IMR-90 (cell line): ENCODE data around the gene GARS1. TPM values are rescaled to one million over a fixed set of nuclear protein-coding genes. Genes with fewer than 3 reads are reported as not detected.

Experiments
- ATAC-seq: fragments of 200-7000 bp; cut with Tn5 transposase; 2 replicates; pipeline ENCODE4 v1.9.1; 2020; ENCODE audit warnings: low read depth, mild to moderate bottlenecking, moderate library complexity
- BruUV-seq: library from RNA; stranded (reverse); fragments of 400-500 nt; replicated peaks from 2 replicates; lab custom pipeline; 2021; lab: Mats Ljungman, UMichigan
- CTCF ChIA-PET: fragments of 300-600 bp; formaldehyde crosslinking; extraction: SDS; loops from one replicate; lab custom pipeline; 2021; ENCODE audit warnings: antibody characterized with exemption; lab: Yijun Ruan, JAX
- POLR2A ChIA-PET: fragments of 300-600 bp; sonication (Branson Sonifier 250); formaldehyde crosslinking; loops from one replicate; lab custom pipeline; 2022; ENCODE audit warnings: antibody characterized with exemption; ENCODE audit not compliant: unreplicated experiment; lab: Charles Lee
- DNase-seq: peaks from one replicate; pipeline ENCODE4 v3.0.0; 2013
- H2AFZ ChIP-seq: replicated peaks from 2 replicates; pipeline ENCODE3; 2013; ENCODE audit warnings: low read length, mild to moderate bottlenecking; ENCODE audit not compliant: poor library complexity
- H2AK5ac ChIP-seq: 2 replicates; pipeline ENCODE4 v1.6.1; 2013; ENCODE audit warnings: low read depth, low read length, inconsistent platforms
- H2AK9ac ChIP-seq: replicated peaks from 2 replicates; pipeline ENCODE3; 2013; ENCODE audit warnings: mild to moderate bottlenecking, low read depth, low read length, moderate library complexity; ENCODE audit not compliant: poor library complexity
- H2BK120ac ChIP-seq: 2 replicates; pipeline ENCODE4 v1.6.1; 2013; ENCODE audit warnings: low read depth, low read length, inconsistent platforms
- H2BK15ac ChIP-seq: 3 replicates; pipeline ENCODE4 v1.6.1; 2013; ENCODE audit warnings: low read depth, low read length, inconsistent platforms
- H2BK20ac ChIP-seq: 2 replicates; pipeline ENCODE4 v1.6.1; 2013; ENCODE audit warnings: low read depth, mild to moderate bottlenecking, inconsistent platforms, low read length, moderate library complexity
- H2BK5ac ChIP-seq: 2 replicates; pipeline ENCODE4 v1.6.1; 2013; ENCODE audit warnings: mild to moderate bottlenecking, low read depth, low read length, inconsistent platforms; ENCODE audit not compliant: poor library complexity, severe bottlenecking
- H3K14ac ChIP-seq: replicated peaks from 2 replicates; pipeline ENCODE4 v1.6.1; 2013; ENCODE audit warnings: low read depth, low read length, inconsistent platforms
- H3K18ac ChIP-seq: 2 replicates; pipeline ENCODE4 v1.6.1; 2013; ENCODE audit warnings: low read depth, low read length, control low read depth
- H3K23ac ChIP-seq: 2 replicates; pipeline ENCODE4 v1.6.1; 2013; ENCODE audit warnings: low read depth, low read length, inconsistent platforms
- H3K27ac ChIP-seq: 2 replicates; pipeline ENCODE4 v1.5.1; 2013; ENCODE audit warnings: mild to moderate bottlenecking, control low read depth, low read length; ENCODE audit not compliant: insufficient read depth
- H3K27me3 ChIP-seq: 2 replicates; pipeline ENCODE4 v1.6.1; 2013; ENCODE audit warnings: low read length; ENCODE audit not compliant: control insufficient read depth, insufficient read depth
- H3K36me3 ChIP-seq: 2 replicates; pipeline ENCODE4 v1.6.1; 2013; ENCODE audit warnings: low read length, mixed read lengths; ENCODE audit not compliant: control insufficient read depth, insufficient read depth
- H3K4ac ChIP-seq: 2 replicates; pipeline ENCODE4 v1.6.1; 2013; ENCODE audit warnings: low read depth, low read length, inconsistent platforms
- H3K4me1 ChIP-seq: 2 replicates; pipeline ENCODE4 v1.6.1; 2013; ENCODE audit warnings: low read length, mixed read lengths; ENCODE audit not compliant: control insufficient read depth, insufficient read depth
- H3K4me2 ChIP-seq: 2 replicates; pipeline ENCODE4 v1.6.1; 2013; ENCODE audit warnings: low read depth, mild to moderate bottlenecking, control low read depth, low read length, moderate library complexity
- H3K4me3 ChIP-seq: 2 replicates; pipeline ENCODE4 v1.5.1; 2013; ENCODE audit warnings: low read depth, mild to moderate bottlenecking, control low read depth, low read length, moderate library complexity; ENCODE audit not compliant: insufficient read depth
- H3K56ac ChIP-seq: 2 replicates; pipeline ENCODE4 v1.6.1; 2013; ENCODE audit warnings: low read length, inconsistent platforms; ENCODE audit not compliant: insufficient read depth; ENCODE audit errors: extremely low read depth
- H3K79me1 ChIP-seq, 2 experiments: 2 replicates each; pipeline ENCODE4 v1.6.1; 2013; ENCODE audit warnings: low read length in 2 of 2, inconsistent platforms in 1 of 2, low read depth in 1 of 2
- H3K9ac ChIP-seq: 2 replicates; pipeline ENCODE4 v1.6.1; 2013; ENCODE audit warnings: low read depth, low read length, control low read depth
- H3K9me1 ChIP-seq: 2 replicates; pipeline ENCODE4 v1.6.1; 2013; ENCODE audit warnings: low read length, inconsistent platforms; ENCODE audit not compliant: insufficient read depth
- H3K9me3 ChIP-seq: 2 replicates; pipeline ENCODE4 v1.6.1; 2013; ENCODE audit warnings: low read length; ENCODE audit not compliant: control insufficient read depth, insufficient read depth
- H4K20me1 ChIP-seq: 2 replicates; pipeline ENCODE4 v1.6.1; 2013; ENCODE audit warnings: low read length, inconsistent platforms; ENCODE audit not compliant: insufficient read depth
- H4K5ac ChIP-seq: 2 replicates; pipeline ENCODE4 v1.6.1; 2013; ENCODE audit warnings: mild to moderate bottlenecking, low read depth, low read length, control low read depth
- H4K8ac ChIP-seq, 2 experiments: 2 replicates each; pipeline ENCODE4 v1.6.1; 2013; ENCODE audit warnings: low read depth in 2 of 2, low read length in 2 of 2, control low read depth in 1 of 2, inconsistent platforms in 1 of 2
- H4K91ac ChIP-seq: 2 replicates; pipeline ENCODE4 v1.6.1; 2013; ENCODE audit warnings: low read depth, low read length, inconsistent platforms; ENCODE audit not compliant: insufficient read depth
- BHLHE40 ChIP-seq: fragments of 150-350 bp; IDR thresholded peaks from 2 replicates; pipeline ENCODE4 v1.6.1; 2016; ENCODE audit warnings: mild to moderate bottlenecking, low read depth, low read length
- CEBPB ChIP-seq: IDR thresholded peaks from 2 replicates; pipeline ENCODE4 v1.6.1; 2012; ENCODE audit warnings: low read depth, low read length, improper control_type of control experiment
- CHD1 ChIP-seq: IDR thresholded peaks from 2 replicates; pipeline ENCODE4 v1.6.1; 2012; ENCODE audit warnings: low read depth, low read length, improper control_type of control experiment
- CTCF ChIP-seq: conservative IDR thresholded peaks from 2 replicates; pipeline ENCODE4 v1.5.1; 2012; ENCODE audit warnings: mild to moderate bottlenecking, low read depth, low read length, improper control_type of control experiment
- ELK1 ChIP-seq: fragments of 150-350 bp; IDR thresholded peaks from 2 replicates; pipeline ENCODE4 v1.6.1; 2016; ENCODE audit warnings: low read depth, mild to moderate bottlenecking, low read length, moderate library complexity, borderline replicate concordance
- FOS ChIP-seq: fragments of 150-350 bp; IDR thresholded peaks from 2 replicates; pipeline ENCODE4 v1.6.1; 2016; ENCODE audit warnings: low read depth, low read length
- MAFK ChIP-seq: IDR thresholded peaks from 2 replicates; pipeline ENCODE4 v1.6.1; 2012; ENCODE audit warnings: low read depth, low read length, improper control_type of control experiment
- MAZ ChIP-seq: IDR thresholded peaks from 2 replicates; pipeline ENCODE4 v1.6.1; 2012; ENCODE audit warnings: low read depth, mild to moderate bottlenecking, low read length, improper control_type of control experiment, moderate library complexity, borderline replicate concordance
- MXI1 ChIP-seq: IDR thresholded peaks from 2 replicates; pipeline ENCODE4 v1.6.1; 2012; ENCODE audit warnings: low read depth, mild to moderate bottlenecking, low read length, moderate library complexity, borderline replicate concordance
- NFE2L2 ChIP-seq: fragments of 150-350 bp; IDR thresholded peaks from 2 replicates; pipeline ENCODE4 v1.6.1; 2016; ENCODE audit warnings: low read depth, mild to moderate bottlenecking, low read length
- POLR2A ChIP-seq: IDR thresholded peaks from 2 replicates; pipeline ENCODE4 v1.6.1; 2012; ENCODE audit warnings: mild to moderate bottlenecking, low read depth, low read length
- RAD21 ChIP-seq: IDR thresholded peaks from 2 replicates; pipeline ENCODE4 v1.6.1; 2012; ENCODE audit warnings: low read length, improper control_type of control experiment
- RCOR1 ChIP-seq: IDR thresholded peaks from 2 replicates; pipeline ENCODE4 v1.6.1; 2012; ENCODE audit warnings: mild to moderate bottlenecking, low read length, improper control_type of control experiment; ENCODE audit not compliant: insufficient replicate concordance
- RFX5 ChIP-seq: IDR thresholded peaks from 2 replicates; pipeline ENCODE4 v1.8.0; 2012; ENCODE audit warnings: low read depth, mild to moderate bottlenecking, low read length, moderate library complexity
- SMC3 ChIP-seq: fragments of 150-350 bp; IDR thresholded peaks from 2 replicates; pipeline ENCODE4 v1.6.1; 2016; ENCODE audit warnings: low read depth, mild to moderate bottlenecking, antibody characterized with exemption, low read length, moderate library complexity
- USF2 ChIP-seq: fragments of 150-350 bp; IDR thresholded peaks from 2 replicates; pipeline ENCODE4 v1.6.1; 2017; ENCODE audit warnings: mild to moderate bottlenecking, antibody characterized with exemption, low read length, low read depth
- WGBS, 2 experiments: methylation state at CpG; one replicate each; pipeline versions ENCODE4 v1.1.5 to v1.1.7; 2013; ENCODE audit warnings: missing lambda C conversion rate in 2 of 2; ENCODE audit not compliant: insufficient read length in 1 of 2; ENCODE audit errors: extremely low coverage in 2 of 2; 5-methylcytosine and 5-hydroxymethylcytosine counted together
- dilution Hi-C: fragments of 300-500 bp; cut with HindIII; formaldehyde crosslinking; loops from one replicate; pipeline ENCODE4 v1.14.3; 2018; ENCODE audit warnings: low sequenced_read_pairs; ENCODE audit not compliant: unreplicated experiment
- in situ Hi-C: fragments of 300-500 bp; cut with MboI; formaldehyde crosslinking; loops from 3 replicates; pipeline ENCODE4 v1.14.3; 2019; ENCODE audit warnings: low sequenced_read_pairs, inconsistent platforms, mixed read lengths
- intact Hi-C: fragments of 100-400 bp; cut with micrococcal nuclease; formaldehyde crosslinking; loops from 2 replicates; pipeline ENCODE4 v1.10.0; 2022
- polyA plus RNA-seq, 3 experiments: library from polyadenylated mRNA; depleted of rRNA; stranded (reverse); fragments of >200 nt; gene quantifications; 2 replicates each; pipeline ENCODE4 v1.2.3, GENCODE V29; 2012; ENCODE audit warnings: low replicate concordance in 1 of 3
- total RNA-seq: library from RNA; depleted of rRNA; stranded (reverse); fragments of >200 nt; gene quantifications from 2 replicates; pipeline ENCODE4 v1.2.3, GENCODE V29; 2012

Gene GARS1
- total and polyA plus RNA-seq, 2 of the 4 experiments (the other 2 are of a cell fraction), result 105 to 551 TPM

- H2AK5ac ChIP-seq, result no peak overlapping the region
- no peak overlapping the region for H2BK15ac ChIP-seq
- dilution Hi-C loops, result no loop called here
- no peaks in the 10 kb centered on the region for H3K9me3 ChIP-seq
- no peak overlapping the region for H4K91ac ChIP-seq
- no peak overlapping the region for H3K56ac ChIP-seq
- ATAC-seq, result peak; percentile 59
- POLR2A ChIA-PET, result no interaction called here
- no peak overlapping the region for H4K5ac ChIP-seq
- no peak overlapping the region for H2BK120ac ChIP-seq
- H3K18ac ChIP-seq, result no peak overlapping the region
- in situ Hi-C loops, result no loop called here
- peaks cover 4% of the 10 kb centered on the region; the same call in 1 of the 2 replicates for H3K9me1 ChIP-seq
- BruUV-seq, result no TSS peak
- H3K36me3 ChIP-seq, result peaks cover 58% of the 10 kb centered on the region
- no peak overlapping the region for H3K4me3 ChIP-seq
- DNase-seq, result peak; percentile 81
- H3K4me1 ChIP-seq, result peaks cover 2% of the 10 kb centered on the region; the same call in 1 of the 2 replicates
- H4K8ac ChIP-seq, result no peak overlapping the region
- 100% methylated on average over 1 of the region's 6 CpGs; no CpG with 5 or more reads in 1 of the 2 experiments for WGBS, 2 experiments
- no peak overlapping the region for H2AFZ ChIP-seq
- no peak overlapping the region for H3K4me2 ChIP-seq
- no peak overlapping the region for H3K23ac ChIP-seq
- no peak overlapping the region for H2BK5ac ChIP-seq
- H3K27me3 ChIP-seq, result no peaks in the 10 kb centered on the region
- intact Hi-C loops, result no loop called here
- no peak overlapping the region for H3K14ac ChIP-seq
- no peak overlapping the region for H2AK9ac ChIP-seq
- H3K79me1 ChIP-seq, result peaks cover 28 to 43% of the 10 kb centered on the region in 2 experiments
- peak overlapping the region; percentile 27; the same call in 1 of the 2 replicates for H3K27ac ChIP-seq
- H3K9ac ChIP-seq, result no peak overlapping the region
- TF ChIP-seq NFE2L2 (peak; percentile 77; the same call in 1 of the 2 replicates), CTCF (no peak), RFX5 (no peak), RCOR1 (peak; percentile 86), RAD21 (no peak), MAFK (peak; percentile 64), MXI1 (no peak), CEBPB (no peak), POLR2A (no peak), MAZ (no peak), CHD1 (no peak), FOS (no peak), ELK1 (no peak), SMC3 (no peak), USF2 (no peak), BHLHE40 (no peak)
- H3K4ac ChIP-seq, result no peak overlapping the region
- H4K20me1 ChIP-seq, result peaks cover 68% of the 10 kb centered on the region; the same call in 1 of the 2 replicates
- CTCF ChIA-PET, result no interaction called here
- H2BK20ac ChIP-seq, result no peak overlapping the region
These were observed 18.1 kb downstream of the GARS1 start for GRCh38 chr7:30612658-30613265.
